Endothelial cell of umbilical vein (primary cell): ENCODE data around the gene OR4D1. TPM values are rescaled to one million over a fixed set of nuclear protein-coding genes. Genes with fewer than 3 reads are reported as not detected.

Experiments
- BruUV-seq: library from RNA; stranded (reverse); fragments of 400-500 nt; replicated peaks from 2 replicates; lab custom pipeline; 2021; lab: Mats Ljungman, UMichigan
- CTCF ChIA-PET: fragments of 300-600, 350-600 bp; sonication (Branson Sonifier 250); formaldehyde crosslinking; loops from one replicate; lab custom pipeline; 2021; ENCODE audit warnings: antibody characterized with exemption, inconsistent platforms; lab: Charles Lee
- POLR2A ChIA-PET: fragments of 300-600, 350-600 bp; sonication (Branson Sonifier 250); formaldehyde crosslinking; loops from one replicate; lab custom pipeline; 2021; ENCODE audit warnings: antibody characterized with exemption, inconsistent platforms; lab: Charles Lee
- DNase-seq: peaks from one replicate; pipeline ENCODE4 v3.0.0-alpha.2; 2011; ENCODE audit warnings: low read depth, low spot score
- FAIRE-seq: peaks from 2 replicates; lab custom pipeline; 2011; peaks lifted over from hg19 to GRCh38; lab: Jason Lieb, UNC
- H2AFZ ChIP-seq: 2 replicates; pipeline ENCODE4 v1.6.0; 2012; ENCODE audit warnings: low read depth, low read length, control low read depth, inconsistent platforms
- H3K27ac ChIP-seq: 2 replicates; pipeline ENCODE4 v1.5.1; 2011; ENCODE audit warnings: low read depth, mild to moderate bottlenecking, control low read depth, low read length, moderate library complexity; ENCODE audit not compliant: insufficient read depth
- H3K27me3 ChIP-seq, 2 experiments: 2 replicates each; pipeline versions ENCODE4 v1.6.0 to v1.6.1; 2011; ENCODE audit warnings: low read length in 2 of 2, mixed read lengths in 1 of 2; ENCODE audit not compliant: control insufficient read depth in 2 of 2, insufficient read depth in 2 of 2
- H3K36me3 ChIP-seq, 2 experiments: 2 replicates in 1 of 2; 3 replicates in 1 of 2; pipeline ENCODE4 v1.5.1; 2011; ENCODE audit warnings: low read length in 2 of 2, mild to moderate bottlenecking in 1 of 2, moderate library complexity in 1 of 2; ENCODE audit not compliant: control insufficient read depth in 2 of 2, insufficient read depth in 2 of 2; ENCODE audit errors: extremely low read depth in 1 of 2
- H3K4me1 ChIP-seq: 3 replicates; pipeline ENCODE4 v1.5.1; 2011; ENCODE audit warnings: mild to moderate bottlenecking, low read length; ENCODE audit not compliant: control insufficient read depth, insufficient read depth; ENCODE audit errors: extremely low read depth
- H3K4me2 ChIP-seq: 2 replicates; pipeline ENCODE4 v1.6.1; 2011; ENCODE audit warnings: low read length, control low read depth, mixed read lengths; ENCODE audit not compliant: insufficient read depth
- H3K4me3 ChIP-seq, 3 experiments: fragments of 200-600 bp in 1 of 3; sonication (generic), shearing (Covaris generic) in 1 of 3; replicated peaks in 1 of 3; 2 replicates each; pipeline ENCODE4 v1.5.1; 2011 to 2016; ENCODE audit warnings: control low read depth in 3 of 3, low read length in 3 of 3, mild to moderate bottlenecking in 2 of 3, inconsistent platforms in 1 of 3, low read depth in 1 of 3, moderate library complexity in 1 of 3; ENCODE audit not compliant: insufficient read depth in 1 of 3
- H3K79me2 ChIP-seq: 2 replicates; pipeline ENCODE4 v1.6.0; 2012; ENCODE audit warnings: low read length, inconsistent platforms; ENCODE audit not compliant: control insufficient read depth, insufficient read depth
- H3K9ac ChIP-seq: replicated peaks from 2 replicates; pipeline ENCODE3; 2011; ENCODE audit warnings: low read length, control low read depth; ENCODE audit not compliant: insufficient read depth; ENCODE audit errors: extremely low read depth
- H3K9me1 ChIP-seq: replicated peaks from 3 replicates; pipeline ENCODE4 v1.6.0; 2011; ENCODE audit warnings: mild to moderate bottlenecking, low read length; ENCODE audit not compliant: control insufficient read depth, insufficient read depth; ENCODE audit errors: extremely low read depth
- H3K9me3 ChIP-seq: replicated peaks from 2 replicates; pipeline ENCODE4 v1.5.1; 2012; ENCODE audit warnings: low read length, inconsistent platforms; ENCODE audit not compliant: control insufficient read depth, insufficient read depth
- H4K20me1 ChIP-seq: replicated peaks from 2 replicates; pipeline ENCODE3; 2011; ENCODE audit warnings: mild to moderate bottlenecking, low read length; ENCODE audit not compliant: control insufficient read depth, insufficient read depth; ENCODE audit errors: extremely low read depth
- EZH2 ChIP-seq: IDR thresholded peaks from 2 replicates; pipeline ENCODE4 v1.6.1; 2012; ENCODE audit warnings: borderline replicate concordance, low read depth, mild to moderate bottlenecking, moderate library complexity, low read length, inconsistent platforms; ENCODE audit not compliant: severe bottlenecking
- FOS ChIP-seq: IDR thresholded peaks from 2 replicates; pipeline ENCODE4 v1.6.1; 2011; ENCODE audit warnings: mild to moderate bottlenecking, low read length, moderate library complexity, borderline replicate concordance; ENCODE audit not compliant: insufficient read depth
- GATA2 ChIP-seq: IDR thresholded peaks from 2 replicates; pipeline ENCODE4 v1.7.0; 2011; ENCODE audit warnings: low read depth, mild to moderate bottlenecking, moderate library complexity, mixed read lengths, low read length; ENCODE audit not compliant: insufficient read length, insufficient read depth
- JUN ChIP-seq: IDR thresholded peaks from 2 replicates; pipeline ENCODE4 v1.6.1; 2011; ENCODE audit warnings: borderline replicate concordance, low read depth; ENCODE audit not compliant: insufficient read length, insufficient read depth
- MYC ChIP-seq: IDR thresholded peaks from one replicate; pipeline ENCODE4 v1.6.1; 2011; ENCODE audit warnings: mild to moderate bottlenecking, low read depth, low read length
- POLR2A ChIP-seq: IDR thresholded peaks from 2 replicates; pipeline ENCODE4 v1.6.1; 2012; ENCODE audit warnings: low read depth, mild to moderate bottlenecking, control low read depth, low read length
- POLR2AphosphoS5 ChIP-seq: IDR thresholded peaks from 2 replicates; pipeline ENCODE4 v1.6.1; 2012; ENCODE audit warnings: low read depth, mild to moderate bottlenecking, control low read depth, low read length, moderate library complexity; ENCODE audit not compliant: insufficient read depth
- dilution Hi-C: fragments of 300-500 bp; cut with MboI; formaldehyde crosslinking; loops from one replicate; pipeline ENCODE4 v1.15.0; 2019; ENCODE audit warnings: low sequenced_read_pairs; ENCODE audit not compliant: extremely low pct_ligation_motif_present
- intact Hi-C: fragments of 100-400 bp; cut with micrococcal nuclease; formaldehyde crosslinking; loops from one replicate; pipeline ENCODE4 v1.10.0; 2022
- polyA plus RNA-seq, 4 experiments: library from polyadenylated mRNA; depleted of rRNA in 3 of 4; stranded (reverse) in 3 of 4; unstranded in 1 of 4; fragments of >200 nt; gene quantifications; 2 replicates each; pipeline versions ENCODE4 v1.2.1 to v1.2.3, GENCODE V29; 2011 to 2012; ENCODE audit warnings: missing spikeins in 1 of 4
- total RNA-seq: library from RNA; stranded (reverse); gene quantifications from 2 replicates; pipeline ENCODE4 v1.2.3, GENCODE V29; 2021
- TF ChIP-seq, protein P1 (sequence below): IDR thresholded peaks from 2 replicates; pipeline ENCODE4 v1.6.1; 2011; ENCODE audit not compliant: insufficient read depth, insufficient read length
- TF ChIP-seq, protein P2 (sequence below), 2 donors: IDR thresholded peaks; 1 replicate in 1 of 2; 2 replicates in 1 of 2; pipeline ENCODE4 v1.5.1; 2011; ENCODE audit warnings: low read length in 2 of 2, mild to moderate bottlenecking in 2 of 2, moderate library complexity in 2 of 2, control low read depth in 1 of 2, inconsistent platforms in 1 of 2, low read depth in 1 of 2; ENCODE audit not compliant: insufficient read depth in 1 of 2; ENCODE audit errors: extremely low read depth in 1 of 2

Gene OR4D1
- total and polyA plus RNA-seq, 2 donors (not counting 3 experiments of a cell fraction or from before 2014, with no cell fraction given) = not detected

DNA sequence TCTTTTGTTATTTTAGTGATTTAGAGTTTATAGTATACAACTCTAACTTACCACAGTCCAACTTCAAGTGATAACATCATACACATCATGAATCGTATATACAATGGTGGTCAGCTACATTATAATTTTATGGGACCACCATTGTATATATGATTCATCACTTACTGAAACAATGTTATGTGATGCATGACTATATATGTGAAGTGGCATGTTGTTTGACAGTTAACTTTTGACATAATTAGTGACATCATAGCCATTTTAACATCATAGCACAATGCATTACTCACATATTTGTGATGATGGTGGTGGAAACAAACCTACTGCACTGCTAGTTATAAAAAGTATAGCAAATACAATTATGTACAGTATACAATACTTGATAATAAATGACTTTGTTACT lies 43.1 kb upstream of the OR4D1 start:
- BruUV-seq = no TSS peak
- DNase-seq = no peak
- Histone ChIP-seq H3K9me3 (no peaks in the 10 kb centered on the region), H3K27me3 (peaks cover 0 to 1% of the 10 kb centered on the region in 2 experiments), H3K27ac (no peak overlapping the region), H3K4me3 (no peak overlapping the region), H2AFZ (no peak overlapping the region), H3K4me1 (no peaks in the 10 kb centered on the region), H3K9ac (no peak overlapping the region), H3K4me2 (no peak overlapping the region), H3K9me1 (no peaks in the 10 kb centered on the region), H3K79me2 (no peaks in the 10 kb centered on the region), H3K36me3 (no peaks in the 10 kb centered on the region), H4K20me1 (no peaks in the 10 kb centered on the region)
- CTCF ChIA-PET = interaction anchor here (1.2 to 1.3 kb wide), 2 partner anchors 18 to 106 kb away, joined by 3 to 4 read pairs; no protein-coding TSS in a partner anchor
- POLR2A ChIA-PET = no interaction called here
- dilution Hi-C loops = no loop called here
- FAIRE-seq = no peak
- TF ChIP-seq POLR2AphosphoS5 = no peak
- TF ChIP-seq, protein P1, sequence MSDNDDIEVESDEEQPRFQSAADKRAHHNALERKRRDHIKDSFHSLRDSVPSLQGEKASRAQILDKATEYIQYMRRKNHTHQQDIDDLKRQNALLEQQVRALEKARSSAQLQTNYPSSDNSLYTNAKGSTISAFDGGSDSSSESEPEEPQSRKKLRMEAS = no peak
- no peak for TF ChIP-seq FOS
- TF ChIP-seq GATA2 = no peak
- no peak for TF ChIP-seq EZH2
- no peak for TF ChIP-seq POLR2A
- no peak for TF ChIP-seq JUN
- TF ChIP-seq, protein P2, sequence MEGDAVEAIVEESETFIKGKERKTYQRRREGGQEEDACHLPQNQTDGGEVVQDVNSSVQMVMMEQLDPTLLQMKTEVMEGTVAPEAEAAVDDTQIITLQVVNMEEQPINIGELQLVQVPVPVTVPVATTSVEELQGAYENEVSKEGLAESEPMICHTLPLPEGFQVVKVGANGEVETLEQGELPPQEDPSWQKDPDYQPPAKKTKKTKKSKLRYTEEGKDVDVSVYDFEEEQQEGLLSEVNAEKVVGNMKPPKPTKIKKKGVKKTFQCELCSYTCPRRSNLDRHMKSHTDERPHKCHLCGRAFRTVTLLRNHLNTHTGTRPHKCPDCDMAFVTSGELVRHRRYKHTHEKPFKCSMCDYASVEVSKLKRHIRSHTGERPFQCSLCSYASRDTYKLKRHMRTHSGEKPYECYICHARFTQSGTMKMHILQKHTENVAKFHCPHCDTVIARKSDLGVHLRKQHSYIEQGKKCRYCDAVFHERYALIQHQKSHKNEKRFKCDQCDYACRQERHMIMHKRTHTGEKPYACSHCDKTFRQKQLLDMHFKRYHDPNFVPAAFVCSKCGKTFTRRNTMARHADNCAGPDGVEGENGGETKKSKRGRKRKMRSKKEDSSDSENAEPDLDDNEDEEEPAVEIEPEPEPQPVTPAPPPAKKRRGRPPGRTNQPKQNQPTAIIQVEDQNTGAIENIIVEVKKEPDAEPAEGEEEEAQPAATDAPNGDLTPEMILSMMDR (IDR thresholded peaks at IDR 0.05; ENCODE audit: extremely low read depth in 1 of 2, insufficient read depth in 1 of 2, low read depth in 1 of 2, low read length in 2 of 2) = no peak
- no peak for TF ChIP-seq MYC
- intact Hi-C loops = no loop called here
